DND-41 (cell line): ENCODE measurements around the gene IGFBP2.

Experiments used
- ATAC-seq: fragments of 200-7000 bp; cut with Tn5 transposase; 3 replicates; pipeline ENCODE4 v1.9.1; 2021; ENCODE audit warnings: low read depth; ENCODE audit not compliant: insufficient read depth
- DNase-seq: peaks from one replicate; pipeline ENCODE4 v3.0.0-alpha.2; 2020
- H2AFZ ChIP-seq: 2 replicates; pipeline ENCODE4 v1.6.0; 2012; ENCODE audit warnings: low read depth, low read length
- H3K27ac ChIP-seq: 2 replicates; pipeline ENCODE4 v1.5.1; 2012; ENCODE audit warnings: low read length, inconsistent platforms
- H3K27me3 ChIP-seq: fragments of 200-600 bp; sonication (generic); 2 replicates; pipeline ENCODE4 v1.6.0; 2012; ENCODE audit warnings: low read length, mild to moderate bottlenecking, inconsistent platforms; ENCODE audit not compliant: insufficient read depth, poor library complexity
- H3K36me3 ChIP-seq: 2 replicates; pipeline ENCODE4 v1.5.1; 2012; ENCODE audit warnings: low read length, inconsistent platforms; ENCODE audit not compliant: insufficient read depth
- H3K4me1 ChIP-seq: 2 replicates; pipeline ENCODE4 v1.5.1; 2012; ENCODE audit warnings: mild to moderate bottlenecking, low read length; ENCODE audit not compliant: insufficient read depth
- H3K4me2 ChIP-seq: 2 replicates; pipeline ENCODE4 v1.6.0; 2012; ENCODE audit warnings: mild to moderate bottlenecking, moderate library complexity, low read length, inconsistent platforms; ENCODE audit not compliant: insufficient read depth
- H3K4me3 ChIP-seq, 2 experiments: fragments of 200-600 bp in 1 of 2; shearing (Covaris generic) in 1 of 2; 2 replicates each; pipeline ENCODE4 v1.5.1; 2012 to 2016; ENCODE audit warnings: inconsistent platforms in 2 of 2, low read length in 2 of 2, mild to moderate bottlenecking in 2 of 2, low read depth in 1 of 2, moderate library complexity in 1 of 2
- H3K79me2 ChIP-seq: 2 replicates; pipeline ENCODE4 v1.6.0; 2012; ENCODE audit warnings: low read length, inconsistent platforms; ENCODE audit not compliant: insufficient read depth
- H3K9ac ChIP-seq: 2 replicates; pipeline ENCODE4 v1.6.0; 2012; ENCODE audit warnings: low read depth, mild to moderate bottlenecking, inconsistent platforms, low read length, moderate library complexity
- H3K9me3 ChIP-seq: 2 replicates; pipeline ENCODE4 v1.5.1; 2012; ENCODE audit warnings: low read length, moderate library complexity, mild to moderate bottlenecking, inconsistent platforms; ENCODE audit not compliant: insufficient read depth, severe bottlenecking
- H4K20me1 ChIP-seq: 2 replicates; pipeline ENCODE4 v1.6.0; 2012; ENCODE audit warnings: low read length; ENCODE audit not compliant: insufficient read depth
- CTCF ChIP-seq: IDR thresholded peaks from 2 replicates; pipeline ENCODE4 v1.5.1; 2012; ENCODE audit warnings: borderline replicate concordance, low read length, moderate library complexity, mild to moderate bottlenecking; ENCODE audit not compliant: poor library complexity, severe bottlenecking; ENCODE audit errors: extremely low read depth
- EZH2 ChIP-seq: IDR thresholded peaks from 3 replicates; pipeline ENCODE4 v1.6.1; 2012; ENCODE audit warnings: borderline replicate concordance, low read depth, mild to moderate bottlenecking, moderate library complexity, low read length, inconsistent platforms; ENCODE audit not compliant: severe bottlenecking

The IGFBP2 gene

GRCh38 chr2:216615298-216616082 is 17.7 kb upstream of the IGFBP2 start:
- H3K4me3 ChIP-seq = no peak overlapping the region
- no peak for ATAC-seq
- peak overlapping the region; percentile 95 for H3K27ac ChIP-seq
- H3K4me1 ChIP-seq = peaks cover 51% of the 10 kb centered on the region
- TF ChIP-seq EZH2 (no peak), CTCF (no peak)
- no peaks in the 10 kb centered on the region for H3K36me3 ChIP-seq
- DNase-seq = no peak
- H3K79me2 ChIP-seq = peaks cover 21% of the 10 kb centered on the region
- H3K4me2 ChIP-seq = no peak overlapping the region
- H3K9me3 ChIP-seq = no peaks in the 10 kb centered on the region
- no peaks in the 10 kb centered on the region for H4K20me1 ChIP-seq
- no peak overlapping the region for H2AFZ ChIP-seq
- no peak overlapping the region for H3K9ac ChIP-seq
- H3K27me3 ChIP-seq = no peaks in the 10 kb centered on the region

- Histone ChIP-seq H3K9ac (no peak overlapping the region), H3K36me3 (no peaks in the 10 kb centered on the region), H3K27me3 (no peaks in the 10 kb centered on the region), H3K4me3 (no peak overlapping the region), H4K20me1 (no peaks in the 10 kb centered on the region), H3K27ac (peak overlapping the region; percentile 95), H3K79me2 (peaks cover 28% of the 10 kb centered on the region), H2AFZ (no peak overlapping the region), H3K4me1 (peaks cover 58% of the 10 kb centered on the region), H3K9me3 (no peaks in the 10 kb centered on the region), H3K4me2 (no peak overlapping the region)
- DNase-seq (no peak), ATAC-seq (no peak)
- TF ChIP-seq EZH2 = no peak
- TF ChIP-seq CTCF = no peak
Observed at GRCh38 chr2:216616083-216616678, 17.0 kb upstream of the IGFBP2 start.

GRCh38 chr2:216617159-216617815 is 15.9 kb upstream of the IGFBP2 start:
- peaks cover 39% of the 10 kb centered on the region for H3K79me2 ChIP-seq
- peak overlapping the region; percentile 95 for H3K27ac ChIP-seq
- no peaks in the 10 kb centered on the region for H4K20me1 ChIP-seq
- H3K9me3 ChIP-seq = no peaks in the 10 kb centered on the region
- peak overlapping the region in 1 of 2 experiments; percentile 56; a peak in 1 of 4 replicates for H3K4me3 ChIP-seq
- no peak overlapping the region for H2AFZ ChIP-seq
- peak overlapping the region; percentile 77 for H3K9ac ChIP-seq
- H3K4me1 ChIP-seq = peaks cover 69% of the 10 kb centered on the region
- DNase-seq (peak; percentile 34), ATAC-seq (no peak)
- no peaks in the 10 kb centered on the region for H3K36me3 ChIP-seq
- H3K4me2 ChIP-seq = peak overlapping the region; percentile 58
- TF ChIP-seq CTCF (no peak), EZH2 (no peak)
- no peaks in the 10 kb centered on the region for H3K27me3 ChIP-seq
